Caco-2 (cell line): ENCODE measurements around the gene ADARB2. TPM values are rescaled to one million over a fixed set of nuclear protein-coding genes. Genes with fewer than 3 reads are reported as not detected.

Experiments used
- BruUV-seq: library from RNA; stranded (reverse); fragments of 400-500 nt; replicated peaks from 2 replicates; lab custom pipeline; 2021; lab: Mats Ljungman, UMichigan
- CTCF ChIA-PET: fragments of 300-600 bp; sonication (Branson Sonifier 250); formaldehyde crosslinking; loops from one replicate; lab custom pipeline; 2022; ENCODE audit warnings: antibody characterized with exemption; lab: Charles Lee
- POLR2A ChIA-PET: fragments of 300-600 bp; sonication (Branson Sonifier 250); formaldehyde crosslinking; loops from one replicate; lab custom pipeline; 2022; ENCODE audit warnings: antibody characterized with exemption; lab: Charles Lee
- DNase-seq, 2 experiments: peaks; one replicate each; pipeline versions ENCODE4 v3.0.0 to v3.0.0-alpha.2; 2020 to 2022
- H3K27me3 ChIP-seq: replicated peaks from 2 replicates; pipeline ENCODE4 v1.6.0; 2011; ENCODE audit warnings: low read length; ENCODE audit not compliant: control insufficient read depth, insufficient read depth
- H3K36me3 ChIP-seq: 2 replicates; pipeline ENCODE4 v1.5.1; 2011; ENCODE audit warnings: low read length; ENCODE audit not compliant: control insufficient read depth, insufficient read depth
- H3K4me1 ChIP-seq: fragments of 250-450 bp; sonication (Bioruptor Pico); 2 replicates; pipeline ENCODE4 v1.5.1; 2020; ENCODE audit warnings: mild to moderate bottlenecking
- H3K4me3 ChIP-seq: 2 replicates; pipeline ENCODE4 v1.5.1; 2011; ENCODE audit warnings: low read depth, mild to moderate bottlenecking, control low read depth, low read length
- H3K9me3 ChIP-seq: fragments of 250-450 bp; sonication (Bioruptor Pico); 2 replicates; pipeline ENCODE4 v1.5.1; 2020; ENCODE audit warnings: mild to moderate bottlenecking, moderate library complexity
- H3K27ac Mint-ChIP-seq: one replicate; pipeline ENCODE4 v1.8.0; 2022; ENCODE audit warnings: mixed read lengths; ENCODE audit not compliant: unreplicated experiment
- H3K27me3 Mint-ChIP-seq: one replicate; pipeline ENCODE4 v1.8.0; 2022; ENCODE audit warnings: mixed read lengths; ENCODE audit not compliant: insufficient read depth, unreplicated experiment
- H3K36me3 Mint-ChIP-seq: one replicate; pipeline ENCODE4 v1.8.0; 2022; ENCODE audit warnings: mild to moderate bottlenecking, mixed read lengths; ENCODE audit not compliant: insufficient read depth, unreplicated experiment
- H3K4me1 Mint-ChIP-seq: one replicate; pipeline ENCODE4 v1.8.0; 2022; ENCODE audit warnings: low read depth, mixed read lengths; ENCODE audit not compliant: unreplicated experiment
- H3K4me3 Mint-ChIP-seq: one replicate; pipeline ENCODE4 v1.8.0; 2022; ENCODE audit warnings: mild to moderate bottlenecking, moderate library complexity, mixed read lengths; ENCODE audit not compliant: unreplicated experiment
- H3K9me3 Mint-ChIP-seq: one replicate; pipeline ENCODE4 v1.8.0; 2022; ENCODE audit warnings: mixed read lengths; ENCODE audit not compliant: unreplicated experiment
- intact Hi-C: fragments of 100-400 bp; cut with micrococcal nuclease; formaldehyde crosslinking; loops from one replicate; pipeline ENCODE4 v1.10.0; 2022; ENCODE audit not compliant: unreplicated experiment
- total RNA-seq: library from RNA; stranded (reverse); gene quantifications from 2 replicates; pipeline ENCODE4 v1.2.3, GENCODE V29; 2022
- TF ChIP-seq, protein P1 (sequence below), 2 experiments: fragments of 200-600 bp in 1 of 2; IDR thresholded peaks; 1 replicate in 1 of 2; 2 replicates in 1 of 2; pipeline versions ENCODE4 v1.5.1 to v1.8.0; 2011 to 2022; ENCODE audit warnings: antibody characterized with exemption in 1 of 2, control low read depth in 1 of 2, inconsistent platforms in 1 of 2, low read depth in 1 of 2, low read length in 1 of 2, mild to moderate bottlenecking in 1 of 2, moderate library complexity in 1 of 2; ENCODE audit not compliant: insufficient read depth in 1 of 2, severe bottlenecking in 1 of 2, unreplicated experiment in 1 of 2

The ADARB2 gene
- total RNA-seq, 1 experiment from 2014 or later: 0.27 TPM

DNA sequence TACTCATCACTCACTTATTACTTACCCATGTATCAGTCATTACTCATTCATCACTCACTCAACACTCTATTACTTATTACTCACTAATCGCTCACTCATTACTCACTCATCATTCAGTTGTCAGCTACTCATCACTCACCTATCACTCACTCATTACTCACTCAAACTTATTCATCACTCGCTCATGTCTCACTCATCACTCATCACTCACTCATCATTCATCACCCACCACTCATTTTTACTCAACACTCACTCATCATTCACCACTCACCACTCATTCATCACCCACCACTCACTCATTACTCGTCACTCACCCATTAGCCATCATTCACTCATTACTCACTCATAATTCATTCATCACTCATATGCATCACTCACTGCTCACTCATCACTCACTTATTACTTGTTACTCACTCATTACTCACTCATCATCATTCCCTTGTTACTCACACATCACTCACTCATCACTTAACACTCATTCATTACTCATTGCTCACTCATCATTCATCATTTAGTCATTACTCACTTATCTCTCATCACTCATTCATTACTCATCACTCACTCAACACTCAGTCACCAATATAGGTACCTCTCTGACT, 237.9 kb downstream of the ADARB2 start:
- BruUV-seq: no TSS peak
- TF ChIP-seq, protein P1, sequence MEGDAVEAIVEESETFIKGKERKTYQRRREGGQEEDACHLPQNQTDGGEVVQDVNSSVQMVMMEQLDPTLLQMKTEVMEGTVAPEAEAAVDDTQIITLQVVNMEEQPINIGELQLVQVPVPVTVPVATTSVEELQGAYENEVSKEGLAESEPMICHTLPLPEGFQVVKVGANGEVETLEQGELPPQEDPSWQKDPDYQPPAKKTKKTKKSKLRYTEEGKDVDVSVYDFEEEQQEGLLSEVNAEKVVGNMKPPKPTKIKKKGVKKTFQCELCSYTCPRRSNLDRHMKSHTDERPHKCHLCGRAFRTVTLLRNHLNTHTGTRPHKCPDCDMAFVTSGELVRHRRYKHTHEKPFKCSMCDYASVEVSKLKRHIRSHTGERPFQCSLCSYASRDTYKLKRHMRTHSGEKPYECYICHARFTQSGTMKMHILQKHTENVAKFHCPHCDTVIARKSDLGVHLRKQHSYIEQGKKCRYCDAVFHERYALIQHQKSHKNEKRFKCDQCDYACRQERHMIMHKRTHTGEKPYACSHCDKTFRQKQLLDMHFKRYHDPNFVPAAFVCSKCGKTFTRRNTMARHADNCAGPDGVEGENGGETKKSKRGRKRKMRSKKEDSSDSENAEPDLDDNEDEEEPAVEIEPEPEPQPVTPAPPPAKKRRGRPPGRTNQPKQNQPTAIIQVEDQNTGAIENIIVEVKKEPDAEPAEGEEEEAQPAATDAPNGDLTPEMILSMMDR (IDR thresholded peaks at IDR 0.05; ENCODE audit: insufficient read depth in 1 of 2, low read depth in 1 of 2, low read length in 1 of 2, severe bottlenecking in 1 of 2, unreplicated experiment in 1 of 2): no peak
- Mint-ChIP-seq H3K27ac (no peak overlapping the region), H3K4me3 (no peak overlapping the region), H3K9me3 (no peaks in the 10 kb centered on the region), H3K36me3 (no peaks in the 10 kb centered on the region), H3K27me3 (no peaks in the 10 kb centered on the region), H3K4me1 (no peaks in the 10 kb centered on the region)
- no peak overlapping the region for H3K4me3 ChIP-seq
- H3K4me1 ChIP-seq: no peaks in the 10 kb centered on the region
- intact Hi-C loops: no loop called here
- no peaks in the 10 kb centered on the region for H3K36me3 ChIP-seq
- DNase-seq: no peak
- ChIA-PET POLR2A (no interaction called here), CTCF (no interaction called here)
- H3K9me3 ChIP-seq: peaks cover 10% of the 10 kb centered on the region
- no peaks in the 10 kb centered on the region for H3K27me3 ChIP-seq

DNA sequence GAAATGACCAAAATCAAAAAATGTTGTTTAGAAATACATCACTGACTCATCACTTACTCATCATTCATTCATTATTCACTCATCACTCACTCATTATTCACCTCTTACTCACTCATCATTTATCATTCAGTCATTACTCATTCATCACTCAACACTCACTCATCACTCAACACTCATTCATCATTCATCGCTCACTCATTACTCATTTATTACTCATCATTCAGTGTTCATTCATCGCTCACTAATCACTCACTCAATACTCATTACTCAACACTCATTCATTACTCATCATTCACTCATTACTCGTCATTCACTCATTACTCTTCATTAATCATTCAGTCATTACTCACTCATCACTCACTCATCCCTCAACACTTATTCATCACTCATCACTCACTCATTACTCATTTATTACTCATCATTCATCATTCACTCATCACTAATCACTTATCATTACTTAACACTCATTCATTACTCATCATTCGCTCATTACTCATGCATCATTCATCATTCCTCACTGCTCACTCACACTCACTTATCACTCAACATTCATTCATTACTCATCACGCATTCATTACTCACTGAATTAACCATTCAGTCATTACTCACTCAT, 238.5 kb downstream of the ADARB2 start:
- Histone ChIP-seq H3K4me3 (no peak overlapping the region), H3K27me3 (no peaks in the 10 kb centered on the region), H3K4me1 (no peaks in the 10 kb centered on the region), H3K9me3 (peaks cover 6% of the 10 kb centered on the region), H3K36me3 (no peaks in the 10 kb centered on the region)
- no peaks in the 10 kb centered on the region for H3K9me3 Mint-ChIP-seq
- H3K4me3 Mint-ChIP-seq: no peak overlapping the region
- intact Hi-C loops: no loop called here
- H3K36me3 Mint-ChIP-seq: no peaks in the 10 kb centered on the region
- ChIA-PET POLR2A (no interaction called here), CTCF (no interaction called here)
- no peak overlapping the region for H3K27ac Mint-ChIP-seq
- H3K4me1 Mint-ChIP-seq: no peaks in the 10 kb centered on the region
- TF ChIP-seq, protein P1 (IDR thresholded peaks at IDR 0.05; ENCODE audit: insufficient read depth in 1 of 2, low read depth in 1 of 2, low read length in 1 of 2, severe bottlenecking in 1 of 2, unreplicated experiment in 1 of 2): no peak
- BruUV-seq: no TSS peak
- H3K27me3 Mint-ChIP-seq: no peaks in the 10 kb centered on the region
- no peak for DNase-seq

- peaks cover 2% of the 10 kb centered on the region; the same call in 1 of the 2 replicates for H3K9me3 ChIP-seq
- Mint-ChIP-seq H3K27ac (no peak overlapping the region), H3K27me3 (peaks cover 8% of the 10 kb centered on the region), H3K4me1 (no peaks in the 10 kb centered on the region), H3K9me3 (no peaks in the 10 kb centered on the region), H3K4me3 (no peak overlapping the region), H3K36me3 (no peaks in the 10 kb centered on the region)
- intact Hi-C loops: no loop called here
- no peaks in the 10 kb centered on the region for H3K36me3 ChIP-seq
- DNase-seq: no peak
- TF ChIP-seq, protein P1 (IDR thresholded peaks at IDR 0.05; ENCODE audit: insufficient read depth in 1 of 2, low read depth in 1 of 2, low read length in 1 of 2, severe bottlenecking in 1 of 2, unreplicated experiment in 1 of 2): no peak
- ChIA-PET POLR2A (no interaction called here), CTCF (no interaction called here)
- H3K4me3 ChIP-seq: no peak overlapping the region
- H3K4me1 ChIP-seq: no peaks in the 10 kb centered on the region
- BruUV-seq: no TSS peak
- no peaks in the 10 kb centered on the region for H3K27me3 ChIP-seq
Observed at GRCh38 chr10:1495915-1496517, 241.3 kb downstream of the ADARB2 start.
